Activated T-helper 1 cell treated with Interleukin-2 at 50 U/mL for 16 hours (primary cell): ENCODE results near the gene SLC25A6.
"Not testable (repeated sequence)": the region's sequence is repeated elsewhere in the genome, so short reads cannot be mapped to it uniquely, and the experiment has no call there.

Source experiments
- DNase-seq: peaks from one replicate; pipeline ENCODE4 v3.0.0-alpha.2; 2020; ENCODE audit warnings: low read depth

The SLC25A6 gene

GRCh38 chrX:1354036-1355019 is 37.6 kb downstream of the SLC25A6 start:
- no peak for DNase-seq

- no peak for DNase-seq
Measured at GRCh38 chrX:1351981-1352714, 39.8 kb downstream of the SLC25A6 start.

- DNase-seq = not testable (repeated sequence)
Measured at GRCh38 chrX:1349606-1350005, 42.3 kb downstream of the SLC25A6 start.

- DNase-seq = no peak
Measured at GRCh38 chrX:1341545-1342184, 50.2 kb downstream of the SLC25A6 start.

- DNase-seq = no peak
Measured at GRCh38 chrX:1336948-1337779, 54.7 kb downstream of the SLC25A6 start.

GRCh38 chrX:1336331-1336943 is 55.5 kb downstream of the SLC25A6 start, which contains the start of gene IL3RA:
Gene IL3RA, plus strand, starts transcription at chrX:1336785. Its CDS starts 4,981 bp downstream, at chrX:1341766.
- no peak for DNase-seq
